Activated T-helper 1 cell treated with anti-CD3 and anti-CD28 coated beads, Interleukin-2, amount 50 U/mL, for 16 hours (primary cell): Measurements from ENCODE around the gene LRRFIP1.
"Not testable (repeated sequence)": the region's sequence is repeated elsewhere in the genome, so short reads cannot be mapped to it uniquely, and the experiment has no call there.

ENCODE experiments used
- DNase-seq, 2 donors: peaks; one replicate each; pipeline ENCODE4 v3.0.0-alpha.2; 2020; ENCODE audit warnings: low read depth in 1 of 2, low spot score in 1 of 2

The LRRFIP1 gene

GRCh38 chr2:237765875-237766274, 138.5 kb downstream of the LRRFIP1 start:
- DNase-seq, result no peak

- no peak for DNase-seq
Observed at GRCh38 chr2:237766340-237766739, 139.0 kb downstream of the LRRFIP1 start.

GRCh38 chr2:237772513-237772912, 145.1 kb downstream of the LRRFIP1 start:
- no peak for DNase-seq

GRCh38 chr2:237773826-237774225, 146.4 kb downstream of the LRRFIP1 start:
- DNase-seq, result no peak

GRCh38 chr2:237774811-237775553, 147.6 kb downstream of the LRRFIP1 start:
- DNase-seq, result no peak

GRCh38 chr2:237779521-237779920, 152.1 kb downstream of the LRRFIP1 start:
- DNase-seq, result no peak

- no peak for DNase-seq
Observed at GRCh38 chr2:237782181-237782580, 154.8 kb downstream of the LRRFIP1 start.

GRCh38 chr2:237783678-237784077, 156.3 kb downstream of the LRRFIP1 start:
- not testable (repeated sequence) for DNase-seq

GRCh38 chr2:237786936-237787335, 159.5 kb downstream of the LRRFIP1 start:
- no peak for DNase-seq

- DNase-seq, result no peak
Observed at GRCh38 chr2:237790353-237790752, 163.0 kb downstream of the LRRFIP1 start.

- DNase-seq, result no peak
Observed at GRCh38 chr2:237791977-237792727, 164.8 kb downstream of the LRRFIP1 start.

GRCh38 chr2:237797253-237797652, 169.9 kb downstream of the LRRFIP1 start:
- DNase-seq, result no peak

GRCh38 chr2:237798236-237799059, 171.1 kb downstream of the LRRFIP1 start, which contains the start of gene RBM44:
TSS of gene RBM44 (plus strand) at chr2:237798779. CDS start at chr2:237813610, 14,831 bp downstream.
- no peak for DNase-seq

- DNase-seq, result no peak
Observed at GRCh38 chr2:237799060-237799428, 171.7 kb downstream of the LRRFIP1 start.

GRCh38 chr2:237801466-237801865, 174.1 kb downstream of the LRRFIP1 start:
- no peak for DNase-seq

GRCh38 chr2:237806334-237806733, 178.9 kb downstream of the LRRFIP1 start:
- DNase-seq, result no peak

GRCh38 chr2:237815637-237816036, 188.2 kb downstream of the LRRFIP1 start:
- no peak for DNase-seq

GRCh38 chr2:237816531-237816930, 189.1 kb downstream of the LRRFIP1 start:
- DNase-seq, result no peak

GRCh38 chr2:237818066-237818473, 190.7 kb downstream of the LRRFIP1 start:
- DNase-seq, result no peak

- DNase-seq, result no peak
Observed at GRCh38 chr2:237819231-237819630, 191.8 kb downstream of the LRRFIP1 start.

GRCh38 chr2:237820421-237820820, 193.0 kb downstream of the LRRFIP1 start:
- no peak for DNase-seq

GRCh38 chr2:237823544-237823943, 196.2 kb downstream of the LRRFIP1 start:
- no peak for DNase-seq
